ENCODE measurements around the gene CALY. TPM values are rescaled to one million over a fixed set of nuclear protein-coding genes. Genes with fewer than 3 reads are reported as not detected.

Gene CALY
- total and polyA plus RNA-seq, 5 donors from 2014 or later = 0.76 to 1.8 (median 1.0) TPM

DNA sequence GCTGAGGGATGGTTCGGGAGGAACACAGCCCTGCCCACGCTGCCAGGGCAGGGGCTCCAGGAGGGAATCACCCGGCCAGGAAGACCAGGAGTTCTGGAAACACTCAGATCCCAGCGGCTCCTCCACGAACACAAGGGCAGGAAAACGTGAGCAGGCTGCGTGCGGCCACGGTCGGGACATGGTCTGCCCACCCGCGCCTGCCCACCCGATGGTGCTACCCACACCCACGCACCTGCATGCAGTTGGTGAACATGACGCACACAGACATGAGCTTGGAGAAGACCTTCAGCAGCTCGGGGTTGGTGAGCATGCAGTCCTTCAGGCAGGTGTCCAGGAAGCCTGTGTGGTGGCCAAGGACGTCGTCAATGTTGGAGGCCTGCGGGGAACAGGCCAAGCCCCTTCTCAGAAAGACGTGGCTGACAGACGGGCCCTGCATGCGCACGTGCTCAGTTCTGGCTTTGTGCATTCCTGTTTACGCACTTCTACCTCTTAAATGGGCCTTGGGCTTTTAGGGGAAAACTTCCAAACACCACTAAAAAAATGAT is 53.8 kb downstream of the CALY start:
- Mint-ChIP-seq H3K27ac (no peak overlapping the region), H3K27me3 (no peaks in the 10 kb centered on the region), H3K36me3 (peaks cover 40% of the 10 kb centered on the region), H3K9me3 (no peaks in the 10 kb centered on the region), H3K4me1 (peaks cover 0 to 20% (median 10%) of the 10 kb centered on the region in 4 donors), H3K4me3 (no peak overlapping the region)
- no peak for DNase-seq
- Histone ChIP-seq H3K27me3 (ENCODE audit: control insufficient read depth, insufficient read depth, low read length) (no peaks in the 10 kb centered on the region), H3K4me3 (ENCODE audit: low read depth, low read length) (no peak overlapping the region), H3K4me1 (ENCODE audit: control insufficient read depth, insufficient read depth, low read length, poor library complexity, severe bottlenecking) (peaks cover 17% of the 10 kb centered on the region), H3K9me3 (ENCODE audit: control insufficient read depth in 2 of 2, low read length in 2 of 2) (no peaks in the 10 kb centered on the region), H3K27ac (ENCODE audit: insufficient read depth, low read length, poor library complexity, severe bottlenecking) (no peak overlapping the region), H3K36me3 (ENCODE audit: control insufficient read depth, insufficient read depth, low read length) (peaks cover 55% of the 10 kb centered on the region)
- ATAC-seq (ENCODE audit: low read depth in 2 of 2) = no peak

DNA sequence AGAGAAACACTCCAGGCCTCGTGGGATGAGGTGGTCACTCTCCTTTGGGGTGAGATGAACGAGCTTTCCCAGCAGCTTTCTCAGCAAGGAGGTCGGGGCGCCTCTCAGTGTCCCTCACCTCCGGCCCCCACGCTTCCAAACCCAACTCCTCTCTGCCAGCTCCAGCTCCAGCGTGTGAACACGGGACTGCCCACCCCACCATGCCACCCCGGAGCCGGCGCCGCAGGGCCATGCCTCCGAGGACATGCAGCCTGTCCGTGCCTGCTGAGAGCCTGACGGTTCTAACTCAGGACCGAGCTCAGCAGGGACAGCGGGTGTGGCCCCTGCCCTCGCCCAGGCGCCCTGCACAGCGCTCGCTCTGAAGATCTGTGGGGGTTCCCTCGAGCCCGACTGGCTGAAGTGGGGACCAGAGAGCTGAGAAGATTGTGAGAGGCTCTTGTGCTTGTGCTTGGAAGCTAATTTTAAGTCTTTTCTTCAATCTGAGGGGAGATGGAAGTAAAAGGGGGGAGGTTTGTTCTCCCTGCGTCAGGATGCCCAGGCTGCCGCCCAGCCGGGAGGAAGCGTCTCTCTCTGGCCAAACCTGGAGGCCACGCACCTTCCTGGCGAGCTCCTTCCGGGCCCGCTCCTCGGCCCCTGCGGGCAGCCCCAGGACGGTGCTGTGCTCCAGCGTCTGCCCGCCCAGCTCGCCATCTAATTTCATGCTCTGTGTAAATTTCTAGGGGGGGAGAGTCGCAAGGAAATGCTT is 54.9 kb downstream of the CALY start:
- Histone ChIP-seq H3K4me1 (ENCODE audit: control insufficient read depth, insufficient read depth, low read length, poor library complexity, severe bottlenecking) (peaks cover 28% of the 10 kb centered on the region), H3K4me3 (ENCODE audit: low read depth, low read length) (no peak overlapping the region), H3K9me3 (ENCODE audit: control insufficient read depth in 2 of 2, low read length in 2 of 2) (no peaks in the 10 kb centered on the region), H3K36me3 (ENCODE audit: control insufficient read depth, insufficient read depth, low read length) (peaks cover 51% of the 10 kb centered on the region), H3K27ac (ENCODE audit: insufficient read depth, low read length, poor library complexity, severe bottlenecking) (no peak overlapping the region), H3K27me3 (ENCODE audit: control insufficient read depth, insufficient read depth, low read length) (no peaks in the 10 kb centered on the region)
- DNase-seq (no peak), ATAC-seq (ENCODE audit: low read depth in 2 of 2) (no peak)
- Mint-ChIP-seq H3K4me3 (peak overlapping the region in 1 of 4 donors; percentile 32), H3K27me3 (no peaks in the 10 kb centered on the region), H3K27ac (no peak overlapping the region), H3K9me3 (no peaks in the 10 kb centered on the region), H3K36me3 (peaks cover 37% of the 10 kb centered on the region), H3K4me1 (peaks cover 0 to 25% (median 13%) of the 10 kb centered on the region in 4 donors)

DNA sequence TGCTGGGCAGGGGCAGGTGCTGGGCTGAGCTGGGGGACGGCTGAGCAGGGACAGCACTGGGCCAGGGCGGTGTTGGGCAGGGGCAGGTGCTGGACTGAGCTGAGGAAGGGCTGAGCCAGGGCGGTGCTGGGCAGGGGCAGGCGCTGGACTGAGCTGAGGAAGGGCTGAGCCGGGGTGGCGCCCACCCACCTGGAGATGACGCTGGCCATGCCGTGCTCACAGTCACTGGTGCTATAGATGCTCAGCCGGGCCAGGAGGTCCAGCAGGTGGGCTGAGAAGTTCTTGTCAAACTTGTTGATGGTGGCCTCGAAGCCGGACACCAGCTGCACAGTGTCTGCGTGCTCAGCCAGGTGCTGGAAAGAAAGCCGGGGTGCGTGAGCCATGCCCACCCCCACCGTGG is 55.6 kb downstream of the CALY start:
- no peak for ATAC-seq (ENCODE audit: low read depth in 2 of 2)
- H3K36me3 Mint-ChIP-seq = peaks cover 29% of the 10 kb centered on the region
- Histone ChIP-seq H3K27ac (ENCODE audit: insufficient read depth, low read length, poor library complexity, severe bottlenecking) (no peak overlapping the region), H3K4me1 (ENCODE audit: control insufficient read depth, insufficient read depth, low read length, poor library complexity, severe bottlenecking) (peaks cover 36% of the 10 kb centered on the region), H3K4me3 (ENCODE audit: low read depth, low read length) (no peak overlapping the region), H3K27me3 (ENCODE audit: control insufficient read depth, insufficient read depth, low read length) (no peaks in the 10 kb centered on the region), H3K9me3 (ENCODE audit: control insufficient read depth in 2 of 2, low read length in 2 of 2) (no peaks in the 10 kb centered on the region), H3K36me3 (ENCODE audit: control insufficient read depth, insufficient read depth, low read length) (peaks cover 44% of the 10 kb centered on the region)
- H3K27ac Mint-ChIP-seq = no peak overlapping the region
- no peak for DNase-seq
- no peaks in the 10 kb centered on the region for H3K9me3 Mint-ChIP-seq
- no peak overlapping the region for H3K4me3 Mint-ChIP-seq
- H3K4me1 Mint-ChIP-seq = peaks cover 0 to 29% (median 13%) of the 10 kb centered on the region in 4 donors
- H3K27me3 Mint-ChIP-seq = no peaks in the 10 kb centered on the region

DNA sequence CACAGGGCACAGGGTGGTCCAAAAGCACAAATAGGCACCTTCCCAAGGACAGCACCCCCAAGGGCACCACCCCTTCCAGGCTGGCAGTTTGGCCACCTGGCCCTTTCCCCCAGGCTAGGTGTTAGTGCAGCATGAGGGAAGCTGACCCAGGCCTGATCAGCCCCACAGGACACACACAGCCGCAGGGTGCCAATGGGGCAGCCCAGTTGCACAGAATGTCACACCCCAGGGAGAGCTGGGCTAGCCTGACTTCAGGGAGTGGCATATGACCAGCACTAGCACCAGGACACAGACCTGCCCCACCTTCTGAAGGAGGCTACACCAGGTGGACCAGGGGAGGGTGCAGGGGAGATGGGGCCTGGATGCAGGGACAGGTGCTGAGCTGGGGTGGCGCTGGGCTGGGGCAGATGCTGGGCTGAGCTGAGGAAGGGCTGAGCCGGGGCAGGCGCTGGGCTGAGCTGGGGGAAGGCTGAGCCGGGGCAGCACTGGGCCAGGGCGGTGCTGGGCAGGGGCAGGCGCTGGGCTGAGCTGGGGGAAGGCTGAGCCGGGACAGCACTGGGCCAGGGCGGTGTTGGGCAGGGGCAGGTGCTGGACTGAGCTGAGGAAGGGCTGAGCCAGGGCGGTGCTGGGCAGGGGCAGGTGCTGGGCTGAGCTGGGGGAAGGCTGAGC is 56.2 kb downstream of the CALY start:
- no peak overlapping the region for H3K4me3 Mint-ChIP-seq
- Histone ChIP-seq H3K9me3 (ENCODE audit: control insufficient read depth in 2 of 2, low read length in 2 of 2) (no peaks in the 10 kb centered on the region), H3K4me3 (ENCODE audit: low read depth, low read length) (no peak overlapping the region), H3K27me3 (ENCODE audit: control insufficient read depth, insufficient read depth, low read length) (no peaks in the 10 kb centered on the region), H3K27ac (ENCODE audit: insufficient read depth, low read length, poor library complexity, severe bottlenecking) (no peak overlapping the region), H3K4me1 (ENCODE audit: control insufficient read depth, insufficient read depth, low read length, poor library complexity, severe bottlenecking) (peaks cover 41% of the 10 kb centered on the region), H3K36me3 (ENCODE audit: control insufficient read depth, insufficient read depth, low read length) (peaks cover 39% of the 10 kb centered on the region)
- ATAC-seq (ENCODE audit: low read depth in 2 of 2) = no peak
- H3K4me1 Mint-ChIP-seq = peaks cover 0 to 34% (median 13%) of the 10 kb centered on the region in 4 donors
- peaks cover 24% of the 10 kb centered on the region for H3K36me3 Mint-ChIP-seq
- no peak for DNase-seq
- H3K9me3 Mint-ChIP-seq = no peaks in the 10 kb centered on the region
- H3K27ac Mint-ChIP-seq = peak overlapping the region in 1 of 3 donors; percentile 63
- no peaks in the 10 kb centered on the region for H3K27me3 Mint-ChIP-seq

DNA sequence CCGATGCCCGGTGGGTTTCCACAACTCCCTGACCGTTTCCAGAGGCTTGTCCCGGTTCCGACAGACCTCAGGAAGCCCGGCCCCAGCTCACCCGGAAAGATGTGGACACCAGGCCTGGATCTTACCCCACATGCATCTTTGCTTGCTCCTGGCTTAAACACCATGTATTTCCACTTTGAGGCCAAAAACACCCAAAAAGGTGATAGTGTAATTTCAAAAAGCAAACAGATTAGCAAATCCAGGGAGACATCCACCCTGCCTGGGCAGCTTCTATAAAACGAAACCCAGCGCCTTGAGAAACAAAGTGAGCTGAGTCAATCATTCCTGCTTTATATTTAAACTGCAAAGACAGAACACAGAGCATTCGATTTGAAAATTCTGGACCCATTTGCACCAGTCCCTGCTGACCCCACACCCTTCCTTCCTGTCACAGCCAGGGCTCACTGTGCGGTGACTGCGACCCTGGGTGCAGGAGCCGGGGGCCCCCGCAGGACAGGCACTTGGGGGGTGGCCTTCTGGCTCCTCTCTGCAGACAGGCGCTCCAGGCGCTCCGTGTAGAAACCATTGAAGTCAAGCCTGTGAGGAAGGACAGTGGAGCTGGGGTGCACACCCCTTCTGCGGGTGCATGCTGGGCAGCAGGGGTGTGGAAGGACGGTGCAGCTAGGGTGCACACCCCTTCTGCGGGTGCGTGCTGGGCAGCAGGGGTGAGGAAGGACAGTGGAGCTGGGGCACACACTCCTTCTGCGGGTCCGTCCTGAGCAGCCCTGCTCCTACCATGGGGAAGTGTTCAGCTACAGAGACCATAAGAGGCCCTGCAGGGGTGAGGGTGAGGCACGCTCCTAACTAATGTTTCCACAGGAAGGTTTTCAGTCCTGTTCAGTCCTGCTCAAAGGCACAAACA is 57.1 kb downstream of the CALY start:
- H3K36me3 ChIP-seq (ENCODE audit: control insufficient read depth, insufficient read depth, low read length) = peaks cover 29% of the 10 kb centered on the region
- no peaks in the 10 kb centered on the region for H3K27me3 ChIP-seq (ENCODE audit: control insufficient read depth, insufficient read depth, low read length)
- no peaks in the 10 kb centered on the region for H3K9me3 Mint-ChIP-seq
- H3K9me3 ChIP-seq (ENCODE audit: control insufficient read depth in 2 of 2, low read length in 2 of 2) = no peaks in the 10 kb centered on the region
- peak overlapping the region in 2 of 3 donors; percentile 63 to 88 for H3K27ac Mint-ChIP-seq
- ATAC-seq (ENCODE audit: low read depth in 2 of 2) (no peak), DNase-seq (no peak)
- H3K4me1 Mint-ChIP-seq = peaks cover 0 to 42% (median 13%) of the 10 kb centered on the region in 4 donors
- H3K27ac ChIP-seq (ENCODE audit: insufficient read depth, low read length, poor library complexity, severe bottlenecking) = peak overlapping the region; percentile 95
- no peak overlapping the region for H3K4me3 ChIP-seq (ENCODE audit: low read depth, low read length)
- peak overlapping the region in 1 of 4 donors; percentile 81 for H3K4me3 Mint-ChIP-seq
- H3K27me3 Mint-ChIP-seq = no peaks in the 10 kb centered on the region
- H3K4me1 ChIP-seq (ENCODE audit: control insufficient read depth, insufficient read depth, low read length, poor library complexity, severe bottlenecking) = peaks cover 50% of the 10 kb centered on the region
- H3K36me3 Mint-ChIP-seq = peaks cover 16% of the 10 kb centered on the region

DNA sequence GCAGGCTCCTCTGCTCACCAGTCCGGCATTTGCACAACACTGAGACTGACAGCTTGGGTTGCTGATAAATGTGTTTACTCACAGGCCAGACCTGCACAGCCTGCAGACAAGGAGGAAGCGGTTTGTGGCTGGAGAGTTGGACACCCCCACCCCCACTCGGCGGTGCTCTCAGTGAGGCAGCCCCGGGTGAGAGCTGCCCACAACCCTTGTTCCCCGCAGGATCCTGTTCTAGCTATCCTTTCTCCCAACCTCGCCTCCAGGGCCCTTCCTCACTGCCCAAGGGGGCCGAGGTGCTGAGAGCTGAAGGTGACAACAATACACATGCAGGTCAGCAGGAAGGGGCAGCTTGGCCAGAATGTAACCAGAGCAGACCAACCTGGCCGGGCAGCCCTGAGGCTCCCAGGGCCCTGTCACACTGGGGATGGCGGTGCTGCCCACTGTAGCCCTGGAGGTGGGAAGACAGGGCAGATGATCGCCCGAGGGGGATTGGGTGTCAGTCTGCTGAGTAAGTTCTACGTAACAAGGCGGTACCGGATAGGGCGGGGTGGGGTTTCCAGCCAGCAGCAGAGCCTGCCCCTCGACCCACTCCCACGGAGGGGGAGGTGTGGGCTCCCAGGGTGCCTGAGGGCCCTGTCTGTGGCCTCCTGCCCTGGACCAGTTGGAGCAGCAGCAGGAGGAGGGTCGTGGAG is 58.0 kb downstream of the CALY start:
- Histone ChIP-seq H3K4me1 (ENCODE audit: control insufficient read depth, insufficient read depth, low read length, poor library complexity, severe bottlenecking) (peaks cover 55% of the 10 kb centered on the region), H3K27ac (ENCODE audit: insufficient read depth, low read length, poor library complexity, severe bottlenecking) (peak overlapping the region; percentile 95), H3K9me3 (ENCODE audit: control insufficient read depth in 2 of 2, low read length in 2 of 2) (no peaks in the 10 kb centered on the region), H3K4me3 (ENCODE audit: low read depth, low read length) (no peak overlapping the region), H3K36me3 (ENCODE audit: control insufficient read depth, insufficient read depth, low read length) (peaks cover 20% of the 10 kb centered on the region), H3K27me3 (ENCODE audit: control insufficient read depth, insufficient read depth, low read length) (no peaks in the 10 kb centered on the region)
- DNase-seq (peak; percentile 25 to 67 (median 28)), ATAC-seq (ENCODE audit: low read depth in 2 of 2) (peak; percentile 13 to 22)
- Mint-ChIP-seq H3K36me3 (peaks cover 13% of the 10 kb centered on the region), H3K4me3 (peak overlapping the region; percentile 81 to 93 (median 82)), H3K27me3 (no peaks in the 10 kb centered on the region), H3K9me3 (no peaks in the 10 kb centered on the region), H3K4me1 (peaks cover 0 to 42% (median 13%) of the 10 kb centered on the region in 4 donors), H3K27ac (peak overlapping the region; percentile 88 to 95 (median 93))
